Neutrophil (primary cell): ENCODE measurements around the gene AMBN.

Experiments used
- H3K27ac ChIP-seq: fragments of 200-600 bp; sonication (generic); 2 replicates; pipeline ENCODE4 v1.5.1; 2016; ENCODE audit warnings: mild to moderate bottlenecking, moderate library complexity
- H3K27me3 ChIP-seq: fragments of 200-600 bp; sonication (generic); 2 replicates; pipeline ENCODE4 v1.6.0; 2016; ENCODE audit warnings: mild to moderate bottlenecking
- H3K36me3 ChIP-seq: fragments of 200-600 bp; sonication (generic); 2 replicates; pipeline ENCODE4 v1.5.1; 2017
- H3K4me1 ChIP-seq, 2 experiments: fragments of 200-600 bp in 1 of 2; sonication (generic) in 1 of 2; 1 replicate in 1 of 2; 2 replicates in 1 of 2; pipeline versions ENCODE4 v1.5.1 to v1.6.1; 2013 to 2016; ENCODE audit warnings: low read depth in 1 of 2, low read length in 1 of 2, mild to moderate bottlenecking in 1 of 2, moderate library complexity in 1 of 2; ENCODE audit not compliant: control insufficient read depth in 1 of 2, insufficient read depth in 1 of 2
- H3K4me3 ChIP-seq, 2 experiments: fragments of 200-600 bp in 1 of 2; sonication (generic) in 1 of 2; 1 replicate in 1 of 2; 2 replicates in 1 of 2; pipeline ENCODE4 v1.5.1; 2013 to 2016; ENCODE audit warnings: low read depth in 1 of 2, low read length in 1 of 2, mild to moderate bottlenecking in 1 of 2, moderate library complexity in 1 of 2
- H3K9me3 ChIP-seq: fragments of 200-600 bp; sonication (generic); 2 replicates; pipeline ENCODE4 v1.5.1; 2016
- TF ChIP-seq, protein P1 (sequence below): fragments of 200-600 bp; sonication (generic); IDR thresholded peaks from 2 replicates; pipeline ENCODE4 v1.5.1; 2016; ENCODE audit warnings: antibody characterized with exemption

AMBN gene

DNA sequence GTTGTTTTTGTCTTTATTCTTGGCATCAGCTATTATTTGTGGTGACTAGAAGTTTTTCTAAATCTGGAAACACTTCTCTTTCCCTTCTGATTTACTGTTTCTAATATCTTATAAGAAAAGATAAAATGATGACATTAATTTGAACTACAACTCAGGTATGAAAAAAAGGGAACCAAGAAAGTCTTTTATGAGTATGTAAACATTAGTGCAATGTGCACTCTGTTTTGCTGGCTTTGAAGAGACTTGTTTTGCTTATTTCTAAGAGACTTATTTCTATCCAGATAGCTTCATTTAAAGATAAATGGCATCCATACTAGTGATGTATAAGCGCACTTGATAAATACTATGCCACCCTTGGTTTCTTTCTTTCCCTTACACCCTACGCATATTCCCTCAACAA, 10.1 kb upstream of the AMBN start:
- Histone ChIP-seq H3K27ac (no peak overlapping the region), H3K27me3 (no peaks in the 10 kb centered on the region), H3K4me3 (no peak overlapping the region), H3K36me3 (no peaks in the 10 kb centered on the region), H3K9me3 (no peaks in the 10 kb centered on the region), H3K4me1 (no peaks in the 10 kb centered on the region)
- TF ChIP-seq, protein P1, sequence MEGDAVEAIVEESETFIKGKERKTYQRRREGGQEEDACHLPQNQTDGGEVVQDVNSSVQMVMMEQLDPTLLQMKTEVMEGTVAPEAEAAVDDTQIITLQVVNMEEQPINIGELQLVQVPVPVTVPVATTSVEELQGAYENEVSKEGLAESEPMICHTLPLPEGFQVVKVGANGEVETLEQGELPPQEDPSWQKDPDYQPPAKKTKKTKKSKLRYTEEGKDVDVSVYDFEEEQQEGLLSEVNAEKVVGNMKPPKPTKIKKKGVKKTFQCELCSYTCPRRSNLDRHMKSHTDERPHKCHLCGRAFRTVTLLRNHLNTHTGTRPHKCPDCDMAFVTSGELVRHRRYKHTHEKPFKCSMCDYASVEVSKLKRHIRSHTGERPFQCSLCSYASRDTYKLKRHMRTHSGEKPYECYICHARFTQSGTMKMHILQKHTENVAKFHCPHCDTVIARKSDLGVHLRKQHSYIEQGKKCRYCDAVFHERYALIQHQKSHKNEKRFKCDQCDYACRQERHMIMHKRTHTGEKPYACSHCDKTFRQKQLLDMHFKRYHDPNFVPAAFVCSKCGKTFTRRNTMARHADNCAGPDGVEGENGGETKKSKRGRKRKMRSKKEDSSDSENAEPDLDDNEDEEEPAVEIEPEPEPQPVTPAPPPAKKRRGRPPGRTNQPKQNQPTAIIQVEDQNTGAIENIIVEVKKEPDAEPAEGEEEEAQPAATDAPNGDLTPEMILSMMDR, result no peak

DNA sequence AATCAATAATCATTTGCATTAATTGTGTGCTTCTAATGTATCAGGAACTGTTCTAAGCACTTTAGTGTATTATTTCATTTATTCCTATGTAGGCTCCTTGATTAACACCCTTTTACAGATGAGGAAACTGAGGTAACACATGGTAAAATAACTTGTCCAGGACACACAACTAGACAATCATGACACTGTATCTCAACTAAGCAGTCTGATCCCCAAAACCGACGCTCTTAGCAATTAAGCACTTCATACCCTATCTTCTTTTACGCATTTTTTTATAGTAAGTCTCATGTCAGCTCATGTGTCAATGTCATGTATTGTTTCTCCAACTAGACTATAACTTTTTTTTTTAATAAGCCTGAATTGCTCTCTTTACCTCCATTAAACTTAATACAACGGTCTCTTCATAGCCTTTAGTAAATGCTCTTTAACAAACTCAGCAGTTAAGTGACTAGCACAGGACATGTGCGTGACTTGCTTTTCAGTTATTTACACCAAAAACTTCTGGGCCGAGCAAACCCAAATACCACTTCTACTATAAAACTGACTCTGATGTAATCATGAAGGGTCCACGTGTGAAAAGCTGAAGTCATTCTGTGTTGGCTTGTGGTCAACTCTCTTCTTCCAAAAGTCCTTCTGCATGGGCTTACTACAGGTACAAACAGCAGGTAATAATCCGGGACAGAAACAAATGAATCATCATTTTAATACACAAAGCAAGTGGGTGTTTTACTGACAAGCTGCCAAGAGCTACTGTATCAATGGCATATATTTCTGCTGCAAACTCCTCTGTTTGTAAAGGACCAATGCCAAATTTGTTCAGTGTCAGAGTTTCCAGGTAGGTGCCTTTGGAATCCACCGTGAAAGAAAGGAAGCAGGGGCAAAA, 7.9 kb upstream of the AMBN start:
- Histone ChIP-seq H3K27me3 (no peaks in the 10 kb centered on the region), H3K4me3 (no peak overlapping the region), H3K9me3 (no peaks in the 10 kb centered on the region), H3K36me3 (no peaks in the 10 kb centered on the region), H3K27ac (no peak overlapping the region), H3K4me1 (no peaks in the 10 kb centered on the region)
- TF ChIP-seq, protein P1, result no peak

DNA sequence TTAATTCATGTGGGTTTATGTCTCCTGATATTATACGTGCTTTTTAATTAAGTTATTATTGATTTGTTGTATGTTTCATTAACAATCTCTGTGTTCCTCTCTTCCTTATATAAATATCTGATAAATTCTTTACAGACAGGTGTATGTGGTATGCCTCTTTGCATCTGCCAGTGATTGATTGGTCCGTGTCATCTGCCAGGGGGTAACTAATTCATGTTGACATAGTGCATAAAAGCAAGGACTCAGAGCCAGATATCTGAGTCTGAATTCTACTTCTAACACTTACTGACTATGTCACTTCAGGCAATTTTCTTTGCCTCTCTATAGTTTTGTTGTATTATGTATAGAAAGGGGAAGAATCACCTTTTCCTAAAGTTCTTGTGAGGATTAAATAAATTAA, 5.2 kb upstream of the AMBN start:
- H3K36me3 ChIP-seq, result no peaks in the 10 kb centered on the region
- no peaks in the 10 kb centered on the region for H3K27me3 ChIP-seq
- no peak overlapping the region for H3K4me3 ChIP-seq
- TF ChIP-seq, protein P1, result no peak
- no peaks in the 10 kb centered on the region for H3K4me1 ChIP-seq
- H3K27ac ChIP-seq, result no peak overlapping the region
- no peaks in the 10 kb centered on the region for H3K9me3 ChIP-seq

DNA sequence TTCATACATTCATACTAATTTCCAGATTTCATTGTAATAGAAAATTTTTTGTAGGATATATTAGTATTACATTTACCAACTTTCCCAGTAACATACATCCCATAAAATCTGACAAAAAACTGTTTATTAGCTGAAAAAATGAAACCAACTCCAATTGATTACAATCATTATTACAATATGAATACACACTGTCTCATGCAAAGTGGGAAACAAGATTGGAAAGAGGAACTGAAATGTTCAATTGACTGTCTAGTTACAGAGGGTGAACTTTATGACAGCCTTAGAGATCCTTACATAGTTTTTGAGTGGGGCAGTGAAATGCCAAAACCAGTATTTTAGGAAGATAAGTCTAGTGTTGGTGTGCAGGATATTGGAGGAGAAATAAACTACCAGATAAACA, 2.3 kb upstream of the AMBN start:
- H3K36me3 ChIP-seq, result no peaks in the 10 kb centered on the region
- H3K27me3 ChIP-seq, result no peaks in the 10 kb centered on the region
- H3K4me3 ChIP-seq, result no peak overlapping the region
- H3K9me3 ChIP-seq, result no peaks in the 10 kb centered on the region
- H3K4me1 ChIP-seq, result no peaks in the 10 kb centered on the region
- no peak overlapping the region for H3K27ac ChIP-seq
- TF ChIP-seq, protein P1, result no peak

DNA sequence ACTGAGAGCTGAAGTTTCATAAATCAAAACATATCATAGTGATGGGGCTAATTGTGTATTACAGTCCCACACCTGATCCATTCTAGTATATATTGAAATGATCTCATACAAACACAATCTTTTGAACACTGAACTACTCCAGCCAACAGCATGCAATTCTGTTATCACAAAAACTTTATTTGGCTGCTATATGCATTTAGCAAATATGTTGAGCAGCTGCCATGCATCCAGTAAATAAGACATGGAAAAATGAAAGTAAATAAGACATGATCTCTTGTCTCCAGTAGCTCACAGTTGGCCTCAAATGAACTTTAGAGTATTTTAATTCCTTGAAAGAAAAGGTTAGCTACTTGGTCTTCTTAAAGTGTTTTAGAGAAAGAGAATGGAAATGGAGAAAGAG, 2.1 kb downstream of the AMBN start:
- TF ChIP-seq, protein P1, result no peak
- Histone ChIP-seq H3K27ac (no peak overlapping the region), H3K4me1 (no peaks in the 10 kb centered on the region), H3K9me3 (no peaks in the 10 kb centered on the region), H3K27me3 (no peaks in the 10 kb centered on the region), H3K4me3 (no peak overlapping the region), H3K36me3 (no peaks in the 10 kb centered on the region)
